ENCODE measurements around the gene C3orf52.

GRCh38 chr3:112092496-112093179 is 6.4 kb downstream of the C3orf52 start:
- TF ChIP-seq CTCF (IDR thresholded peaks at IDR 0.05) (no peak), POLR2A (IDR thresholded peaks at IDR 0.05) (no peak), POLR2AphosphoS5 (IDR thresholded peaks at IDR 0.05) (no peak)

Measured in upper lobe of left lung (tissue), 4 donors.